PC-3 (cell line): ENCODE results near the gene KRTDAP. TPM values are rescaled to one million over a fixed set of nuclear protein-coding genes. Genes with fewer than 3 reads are reported as not detected.

Experiments
- ATAC-seq: fragments of 200-7000 bp; cut with Tn5 transposase; 2 replicates; pipeline ENCODE4 v1.9.1; 2020; ENCODE audit warnings: mild to moderate bottlenecking, moderate library complexity
- BruUV-seq: library from RNA; stranded (reverse); fragments of 400-500 nt; replicated peaks from 2 replicates; lab custom pipeline; 2021; lab: Mats Ljungman, UMichigan
- CTCF ChIA-PET: fragments of 300-600 bp; sonication (Branson Sonifier 250); formaldehyde crosslinking; loops from one replicate; lab custom pipeline; 2022; ENCODE audit warnings: antibody characterized with exemption; lab: Charles Lee
- POLR2A ChIA-PET: fragments of 300-600 bp; sonication (Branson Sonifier 250); formaldehyde crosslinking; loops from one replicate; lab custom pipeline; 2022; ENCODE audit warnings: antibody characterized with exemption; ENCODE audit not compliant: unreplicated experiment; lab: Charles Lee
- DNase-seq: peaks from one replicate; pipeline ENCODE4 v3.0.0-alpha.2; 2015
- H2AFZ ChIP-seq: fragments of 300-600 bp; sonication (generic); 2 replicates; pipeline ENCODE4 v1.6.0; 2016; ENCODE audit warnings: antibody characterized with exemption, low read length
- H3F3A ChIP-seq: fragments of 300-600 bp; sonication (generic); one replicate; pipeline ENCODE4 v1.6.0; 2017; ENCODE audit warnings: antibody characterized with exemption, low read length, control low read depth, mild to moderate bottlenecking; ENCODE audit not compliant: unreplicated experiment
- H3K27ac ChIP-seq: fragments of 300-600 bp; sonication (generic); 2 replicates; pipeline ENCODE4 v1.5.1; 2016; ENCODE audit warnings: mild to moderate bottlenecking, low read length
- H3K27me3 ChIP-seq: fragments of 300-600 bp; sonication (generic); 2 replicates; pipeline ENCODE4 v1.6.1; 2016; ENCODE audit warnings: low read length, mixed read lengths
- H3K36me3 ChIP-seq: fragments of 300-600 bp; sonication (generic); 2 replicates; pipeline ENCODE4 v1.6.1; 2016; ENCODE audit warnings: low read depth, mixed run types, low read length, mixed read lengths
- H3K4me1 ChIP-seq: fragments of 300-600 bp; sonication (generic); 2 replicates; pipeline ENCODE4 v1.5.1; 2016; ENCODE audit warnings: low read length; ENCODE audit not compliant: insufficient read depth
- H3K4me2 ChIP-seq: fragments of 300-600 bp; sonication (generic); 2 replicates; pipeline ENCODE4 v1.6.0; 2016; ENCODE audit warnings: low read length
- H3K4me3 ChIP-seq: fragments of 300-600 bp; sonication (generic); 2 replicates; pipeline ENCODE4 v1.5.1; 2016; ENCODE audit warnings: mild to moderate bottlenecking, low read length, mixed read lengths
- H3K79me2 ChIP-seq: fragments of 300-600 bp; sonication (generic); 2 replicates; pipeline ENCODE4 v1.6.1; 2017; ENCODE audit warnings: low read length, mixed read lengths
- H3K9ac ChIP-seq: fragments of 300-600 bp; sonication (generic); 2 replicates; pipeline ENCODE4 v1.6.0; 2016; ENCODE audit warnings: mild to moderate bottlenecking, low read length
- H3K9me2 ChIP-seq: fragments of 300-600 bp; sonication (generic); replicated peaks from 2 replicates; pipeline ENCODE4 v1.6.1; 2016; ENCODE audit warnings: mixed run types, low read length, mixed read lengths
- H3K9me3 ChIP-seq: fragments of 300-600 bp; sonication (generic); 2 replicates; pipeline ENCODE4 v1.6.1; 2016; ENCODE audit warnings: low read length, mixed read lengths
- H4K20me1 ChIP-seq: fragments of 300-600 bp; sonication (generic); 2 replicates; pipeline ENCODE4 v1.6.1; 2016; ENCODE audit warnings: low read length, mixed read lengths
- CTCF ChIP-seq: fragments of 300-600 bp; sonication (generic); conservative IDR thresholded peaks from 2 replicates; pipeline ENCODE4 v1.5.1; 2017; ENCODE audit warnings: antibody characterized with exemption, low read depth, mild to moderate bottlenecking, low read length
- EZH2 ChIP-seq: fragments of 300-600 bp; sonication (generic); IDR thresholded peaks from one replicate; pipeline ENCODE4 v1.6.1; 2017; ENCODE audit warnings: antibody characterized with exemption, mild to moderate bottlenecking, low read length; ENCODE audit not compliant: unreplicated experiment
- EZH2phosphoT487 ChIP-seq: fragments of 300-600 bp; sonication (generic); IDR thresholded peaks from 2 replicates; pipeline ENCODE4 v1.6.1; 2018; ENCODE audit warnings: mild to moderate bottlenecking, antibody characterized with exemption, low read length, borderline replicate concordance
- intact Hi-C: fragments of 100-400 bp; cut with micrococcal nuclease; formaldehyde crosslinking; loops from 2 replicates; pipeline ENCODE4 v1.9.0; 2023
- total RNA-seq: library from RNA; depleted of rRNA; stranded (reverse); fragments of >200 nt; gene quantifications from 2 replicates; pipeline ENCODE4 v1.2.3, GENCODE V29; 2014

KRTDAP gene
- total RNA-seq, 1 experiment from 2014 or later, result not detected

GRCh38 chr19:35509861-35510625, 19.8 kb upstream of the KRTDAP start:
- ChIA-PET CTCF (interaction anchor here (0.6 kb wide), 1 partner anchor 20 kb away, joined by 3 read pairs; no protein-coding TSS in a partner anchor), POLR2A (interaction anchor here (0.7 kb wide), 2 partner anchors 46 to 138 kb away, joined by 3 read pairs; partner anchors contain the start of gene COX6B1)
- no peaks in the 10 kb centered on the region for H3K36me3 ChIP-seq
- H2AFZ ChIP-seq, result peak overlapping the region; percentile 92
- no peaks in the 10 kb centered on the region for H3K9me2 ChIP-seq
- TSS peak; percentile 84 for BruUV-seq
- H4K20me1 ChIP-seq, result no peaks in the 10 kb centered on the region
- DNase-seq (peak; percentile 89), ATAC-seq (peak; percentile 84)
- intact Hi-C loops, result loop anchor here (5.0 kb wide), 2 partner anchors 132 to 243 kb away; partner anchors contain the start of genes ETV2 and USF2
- peak overlapping the region; percentile 86 for H3K4me2 ChIP-seq
- H3K9me3 ChIP-seq, result no peaks in the 10 kb centered on the region
- TF ChIP-seq EZH2 (no peak), CTCF (peak; percentile 88), EZH2phosphoT487 (no peak)
- peak overlapping the region; percentile 96 for H3K4me3 ChIP-seq
- H3K27me3 ChIP-seq, result no peaks in the 10 kb centered on the region
- no peaks in the 10 kb centered on the region for H3F3A ChIP-seq
- peak overlapping the region; percentile 77 for H3K27ac ChIP-seq
- H3K9ac ChIP-seq, result peak overlapping the region; percentile 93
- peaks cover 13% of the 10 kb centered on the region; the same call in 1 of the 2 replicates for H3K4me1 ChIP-seq
- H3K79me2 ChIP-seq, result peaks cover 25% of the 10 kb centered on the region

GRCh38 chr19:35509018-35509652, 18.9 kb upstream of the KRTDAP start:
- H2AFZ ChIP-seq, result peak overlapping the region; percentile 92
- DNase-seq, result peak; percentile 67
- H3K27me3 ChIP-seq, result no peaks in the 10 kb centered on the region
- H3K36me3 ChIP-seq, result no peaks in the 10 kb centered on the region
- H3F3A ChIP-seq, result no peaks in the 10 kb centered on the region
- no TSS peak for BruUV-seq
- H3K9me2 ChIP-seq, result no peaks in the 10 kb centered on the region
- H3K4me3 ChIP-seq, result peak overlapping the region; percentile 96
- ChIA-PET POLR2A (interaction anchor here (0.7 kb wide), 1 partner anchor 17 kb away, joined by 3 read pairs; no protein-coding TSS in a partner anchor), CTCF (no interaction called here)
- peak overlapping the region; percentile 93 for H3K9ac ChIP-seq
- H3K9me3 ChIP-seq, result no peaks in the 10 kb centered on the region
- peak; percentile 67 for ATAC-seq
- H3K4me1 ChIP-seq, result peaks cover 13% of the 10 kb centered on the region; the same call in 1 of the 2 replicates
- H3K27ac ChIP-seq, result peak overlapping the region; percentile 77
- H3K79me2 ChIP-seq, result peaks cover 25% of the 10 kb centered on the region
- peak overlapping the region; percentile 86 for H3K4me2 ChIP-seq
- intact Hi-C loops, result loop anchor here (5.0 kb wide), 1 partner anchor 242 kb away; the partner anchor contains the start of gene USF2
- no peaks in the 10 kb centered on the region for H4K20me1 ChIP-seq
- TF ChIP-seq CTCF (no peak), EZH2 (no peak), EZH2phosphoT487 (no peak)
